IMR-90 (cell line): ENCODE results near the gene ZNF554. TPM values are rescaled to one million over a fixed set of nuclear protein-coding genes. Genes with fewer than 3 reads are reported as not detected.

Experiments used
- ATAC-seq: fragments of 200-7000 bp; cut with Tn5 transposase; 2 replicates; pipeline ENCODE4 v1.9.1; 2020; ENCODE audit warnings: low read depth, mild to moderate bottlenecking, moderate library complexity
- BruUV-seq: library from RNA; stranded (reverse); fragments of 400-500 nt; replicated peaks from 2 replicates; lab custom pipeline; 2021; lab: Mats Ljungman, UMichigan
- CTCF ChIA-PET: fragments of 300-600 bp; formaldehyde crosslinking; extraction: SDS; loops from one replicate; lab custom pipeline; 2021; ENCODE audit warnings: antibody characterized with exemption; lab: Yijun Ruan, JAX
- POLR2A ChIA-PET: fragments of 300-600 bp; sonication (Branson Sonifier 250); formaldehyde crosslinking; loops from one replicate; lab custom pipeline; 2022; ENCODE audit warnings: antibody characterized with exemption; ENCODE audit not compliant: unreplicated experiment; lab: Charles Lee
- DNase-seq: peaks from one replicate; pipeline ENCODE4 v3.0.0; 2013
- H2AFZ ChIP-seq: replicated peaks from 2 replicates; pipeline ENCODE3; 2013; ENCODE audit warnings: low read length, mild to moderate bottlenecking; ENCODE audit not compliant: poor library complexity
- H2AK5ac ChIP-seq: 2 replicates; pipeline ENCODE4 v1.6.1; 2013; ENCODE audit warnings: low read depth, low read length, inconsistent platforms
- H2AK9ac ChIP-seq: replicated peaks from 2 replicates; pipeline ENCODE3; 2013; ENCODE audit warnings: mild to moderate bottlenecking, low read depth, low read length, moderate library complexity; ENCODE audit not compliant: poor library complexity
- H2BK120ac ChIP-seq: 2 replicates; pipeline ENCODE4 v1.6.1; 2013; ENCODE audit warnings: low read depth, low read length, inconsistent platforms
- H2BK15ac ChIP-seq: 3 replicates; pipeline ENCODE4 v1.6.1; 2013; ENCODE audit warnings: low read depth, low read length, inconsistent platforms
- H2BK20ac ChIP-seq: 2 replicates; pipeline ENCODE4 v1.6.1; 2013; ENCODE audit warnings: low read depth, mild to moderate bottlenecking, inconsistent platforms, low read length, moderate library complexity
- H2BK5ac ChIP-seq: 2 replicates; pipeline ENCODE4 v1.6.1; 2013; ENCODE audit warnings: mild to moderate bottlenecking, low read depth, low read length, inconsistent platforms; ENCODE audit not compliant: poor library complexity, severe bottlenecking
- H3K14ac ChIP-seq: replicated peaks from 2 replicates; pipeline ENCODE4 v1.6.1; 2013; ENCODE audit warnings: low read depth, low read length, inconsistent platforms
- H3K18ac ChIP-seq: 2 replicates; pipeline ENCODE4 v1.6.1; 2013; ENCODE audit warnings: low read depth, low read length, control low read depth
- H3K23ac ChIP-seq: 2 replicates; pipeline ENCODE4 v1.6.1; 2013; ENCODE audit warnings: low read depth, low read length, inconsistent platforms
- H3K27ac ChIP-seq: 2 replicates; pipeline ENCODE4 v1.5.1; 2013; ENCODE audit warnings: mild to moderate bottlenecking, control low read depth, low read length; ENCODE audit not compliant: insufficient read depth
- H3K27me3 ChIP-seq: 2 replicates; pipeline ENCODE4 v1.6.1; 2013; ENCODE audit warnings: low read length; ENCODE audit not compliant: control insufficient read depth, insufficient read depth
- H3K36me3 ChIP-seq: 2 replicates; pipeline ENCODE4 v1.6.1; 2013; ENCODE audit warnings: low read length, mixed read lengths; ENCODE audit not compliant: control insufficient read depth, insufficient read depth
- H3K4ac ChIP-seq: 2 replicates; pipeline ENCODE4 v1.6.1; 2013; ENCODE audit warnings: low read depth, low read length, inconsistent platforms
- H3K4me1 ChIP-seq: 2 replicates; pipeline ENCODE4 v1.6.1; 2013; ENCODE audit warnings: low read length, mixed read lengths; ENCODE audit not compliant: control insufficient read depth, insufficient read depth
- H3K4me2 ChIP-seq: 2 replicates; pipeline ENCODE4 v1.6.1; 2013; ENCODE audit warnings: low read depth, mild to moderate bottlenecking, control low read depth, low read length, moderate library complexity
- H3K4me3 ChIP-seq: 2 replicates; pipeline ENCODE4 v1.5.1; 2013; ENCODE audit warnings: low read depth, mild to moderate bottlenecking, control low read depth, low read length, moderate library complexity; ENCODE audit not compliant: insufficient read depth
- H3K56ac ChIP-seq: 2 replicates; pipeline ENCODE4 v1.6.1; 2013; ENCODE audit warnings: low read length, inconsistent platforms; ENCODE audit not compliant: insufficient read depth; ENCODE audit errors: extremely low read depth
- H3K79me1 ChIP-seq, 2 experiments: 2 replicates each; pipeline ENCODE4 v1.6.1; 2013; ENCODE audit warnings: low read length in 2 of 2, inconsistent platforms in 1 of 2, low read depth in 1 of 2
- H3K9ac ChIP-seq: 2 replicates; pipeline ENCODE4 v1.6.1; 2013; ENCODE audit warnings: low read depth, low read length, control low read depth
- H3K9me1 ChIP-seq: 2 replicates; pipeline ENCODE4 v1.6.1; 2013; ENCODE audit warnings: low read length, inconsistent platforms; ENCODE audit not compliant: insufficient read depth
- H3K9me3 ChIP-seq: 2 replicates; pipeline ENCODE4 v1.6.1; 2013; ENCODE audit warnings: low read length; ENCODE audit not compliant: control insufficient read depth, insufficient read depth
- H4K20me1 ChIP-seq: 2 replicates; pipeline ENCODE4 v1.6.1; 2013; ENCODE audit warnings: low read length, inconsistent platforms; ENCODE audit not compliant: insufficient read depth
- H4K5ac ChIP-seq: 2 replicates; pipeline ENCODE4 v1.6.1; 2013; ENCODE audit warnings: mild to moderate bottlenecking, low read depth, low read length, control low read depth
- H4K8ac ChIP-seq, 2 experiments: 2 replicates each; pipeline ENCODE4 v1.6.1; 2013; ENCODE audit warnings: low read depth in 2 of 2, low read length in 2 of 2, control low read depth in 1 of 2, inconsistent platforms in 1 of 2
- H4K91ac ChIP-seq: 2 replicates; pipeline ENCODE4 v1.6.1; 2013; ENCODE audit warnings: low read depth, low read length, inconsistent platforms; ENCODE audit not compliant: insufficient read depth
- BHLHE40 ChIP-seq: fragments of 150-350 bp; IDR thresholded peaks from 2 replicates; pipeline ENCODE4 v1.6.1; 2016; ENCODE audit warnings: mild to moderate bottlenecking, low read depth, low read length
- CEBPB ChIP-seq: IDR thresholded peaks from 2 replicates; pipeline ENCODE4 v1.6.1; 2012; ENCODE audit warnings: low read depth, low read length, improper control_type of control experiment
- CTCF ChIP-seq: conservative IDR thresholded peaks from 2 replicates; pipeline ENCODE4 v1.5.1; 2012; ENCODE audit warnings: mild to moderate bottlenecking, low read depth, low read length, improper control_type of control experiment
- ELK1 ChIP-seq: fragments of 150-350 bp; IDR thresholded peaks from 2 replicates; pipeline ENCODE4 v1.6.1; 2016; ENCODE audit warnings: low read depth, mild to moderate bottlenecking, low read length, moderate library complexity, borderline replicate concordance
- FOS ChIP-seq: fragments of 150-350 bp; IDR thresholded peaks from 2 replicates; pipeline ENCODE4 v1.6.1; 2016; ENCODE audit warnings: low read depth, low read length
- MAFK ChIP-seq: IDR thresholded peaks from 2 replicates; pipeline ENCODE4 v1.6.1; 2012; ENCODE audit warnings: low read depth, low read length, improper control_type of control experiment
- MXI1 ChIP-seq: IDR thresholded peaks from 2 replicates; pipeline ENCODE4 v1.6.1; 2012; ENCODE audit warnings: low read depth, mild to moderate bottlenecking, low read length, moderate library complexity, borderline replicate concordance
- NFE2L2 ChIP-seq: fragments of 150-350 bp; IDR thresholded peaks from 2 replicates; pipeline ENCODE4 v1.6.1; 2016; ENCODE audit warnings: low read depth, mild to moderate bottlenecking, low read length
- RAD21 ChIP-seq: IDR thresholded peaks from 2 replicates; pipeline ENCODE4 v1.6.1; 2012; ENCODE audit warnings: low read length, improper control_type of control experiment
- RFX5 ChIP-seq: IDR thresholded peaks from 2 replicates; pipeline ENCODE4 v1.8.0; 2012; ENCODE audit warnings: low read depth, mild to moderate bottlenecking, low read length, moderate library complexity
- USF2 ChIP-seq: fragments of 150-350 bp; IDR thresholded peaks from 2 replicates; pipeline ENCODE4 v1.6.1; 2017; ENCODE audit warnings: mild to moderate bottlenecking, antibody characterized with exemption, low read length, low read depth
- WGBS, 2 experiments: methylation state at CpG; one replicate each; pipeline versions ENCODE4 v1.1.5 to v1.1.7; 2013; ENCODE audit warnings: missing lambda C conversion rate in 2 of 2; ENCODE audit not compliant: insufficient read length in 1 of 2; ENCODE audit errors: extremely low coverage in 2 of 2; 5-methylcytosine and 5-hydroxymethylcytosine counted together
- dilution Hi-C: fragments of 300-500 bp; cut with HindIII; formaldehyde crosslinking; loops from one replicate; pipeline ENCODE4 v1.14.3; 2018; ENCODE audit warnings: low sequenced_read_pairs; ENCODE audit not compliant: unreplicated experiment
- in situ Hi-C: fragments of 300-500 bp; cut with MboI; formaldehyde crosslinking; loops from 3 replicates; pipeline ENCODE4 v1.14.3; 2019; ENCODE audit warnings: low sequenced_read_pairs, inconsistent platforms, mixed read lengths
- intact Hi-C: fragments of 100-400 bp; cut with micrococcal nuclease; formaldehyde crosslinking; loops from 2 replicates; pipeline ENCODE4 v1.10.0; 2022
- polyA plus RNA-seq, 3 experiments: library from polyadenylated mRNA; depleted of rRNA; stranded (reverse); fragments of >200 nt; gene quantifications; 2 replicates each; pipeline ENCODE4 v1.2.3, GENCODE V29; 2012; ENCODE audit warnings: low replicate concordance in 1 of 3
- total RNA-seq: library from RNA; depleted of rRNA; stranded (reverse); fragments of >200 nt; gene quantifications from 2 replicates; pipeline ENCODE4 v1.2.3, GENCODE V29; 2012

The ZNF554 gene
- total and polyA plus RNA-seq, 2 of the 4 experiments (the other 2 are of a cell fraction), result 1.5 to 3.0 TPM

GRCh38 chr19:2791440-2791839 is 28.2 kb upstream of the ZNF554 start:
- no peak overlapping the region for H3K9ac ChIP-seq
- H3K56ac ChIP-seq, result no peak overlapping the region
- no peak overlapping the region for H2AK5ac ChIP-seq
- H4K5ac ChIP-seq, result no peak overlapping the region
- H3K4me3 ChIP-seq, result no peak overlapping the region
- no peak overlapping the region for H2BK120ac ChIP-seq
- no peaks in the 10 kb centered on the region for H3K9me3 ChIP-seq
- H2AK9ac ChIP-seq, result no peak overlapping the region
- H2BK20ac ChIP-seq, result no peak overlapping the region
- H3K9me1 ChIP-seq, result no peaks in the 10 kb centered on the region; the same call in 1 of the 2 replicates
- H3K4me2 ChIP-seq, result no peak overlapping the region
- no peaks in the 10 kb centered on the region for H3K27me3 ChIP-seq
- no peak overlapping the region for H2BK5ac ChIP-seq
- H2AFZ ChIP-seq, result no peak overlapping the region
- dilution Hi-C loops (no loop called here), in situ Hi-C loops (no loop called here), intact Hi-C loops (no loop called here)
- no peak overlapping the region for H3K4ac ChIP-seq
- H3K4me1 ChIP-seq, result no peaks in the 10 kb centered on the region
- peaks cover 9 to 52% of the 10 kb centered on the region in 2 experiments for H3K79me1 ChIP-seq
- 88% methylated on average over 11 of the region's 16 CpGs; no CpG with 5 or more reads in 1 of the 2 experiments for WGBS, 2 experiments
- H3K36me3 ChIP-seq, result peaks cover 35% of the 10 kb centered on the region
- no peak overlapping the region for H3K27ac ChIP-seq
- no peak overlapping the region for H4K91ac ChIP-seq
- ATAC-seq, result no peak
- POLR2A ChIA-PET, result no interaction called here
- no peak for DNase-seq
- no peak for TF ChIP-seq CTCF
- no peak for TF ChIP-seq RAD21
- TF ChIP-seq MAFK, result no peak
- TF ChIP-seq BHLHE40, result no peak
- TF ChIP-seq ELK1, result no peak
- no peak for TF ChIP-seq RFX5
- no peak for TF ChIP-seq NFE2L2
- TF ChIP-seq USF2, result no peak
- TF ChIP-seq FOS, result no peak
- TF ChIP-seq MXI1, result no peak
- no peak for TF ChIP-seq CEBPB
- H3K14ac ChIP-seq, result no peak overlapping the region
- H3K18ac ChIP-seq, result no peak overlapping the region
- CTCF ChIA-PET, result no interaction called here
- no peak overlapping the region for H3K23ac ChIP-seq
- no TSS peak for BruUV-seq
- H4K20me1 ChIP-seq, result peaks cover 6% of the 10 kb centered on the region
- no peak overlapping the region for H2BK15ac ChIP-seq
- no peak overlapping the region for H4K8ac ChIP-seq
